Parathyroid adenoma (tissue), 2 donors: ENCODE data around the gene RPL22.

Source experiments
- H2AFZ ChIP-seq: fragments of 300-600 bp; sonication (generic); one replicate; pipeline ENCODE4 v1.7.0; 2017; ENCODE audit warnings: antibody characterized with exemption, mild to moderate bottlenecking
- H3K27ac ChIP-seq: fragments of 300-600 bp; sonication (generic); one replicate; pipeline ENCODE4 v1.7.0; 2017
- H3K27me3 ChIP-seq: fragments of 300-600 bp; sonication (generic); one replicate; pipeline ENCODE4 v1.7.0; 2017; ENCODE audit warnings: low read length; ENCODE audit not compliant: control insufficient read depth, insufficient read depth
- H3K36me3 ChIP-seq: fragments of 300-600 bp; sonication (generic); one replicate; pipeline ENCODE4 v1.7.0; 2017; ENCODE audit warnings: low read length; ENCODE audit not compliant: control insufficient read depth, insufficient read depth
- H3K4me1 ChIP-seq: fragments of 300-600 bp; sonication (generic); one replicate; pipeline ENCODE4 v1.7.0; 2017; ENCODE audit warnings: control low read depth
- H3K4me2 ChIP-seq: fragments of 300-600 bp; sonication (generic); one replicate; pipeline ENCODE4 v1.7.0; 2017; ENCODE audit warnings: low read length
- H3K4me3 ChIP-seq: fragments of 300-600 bp; sonication (generic); one replicate; pipeline ENCODE4 v1.7.0; 2017; ENCODE audit warnings: low read depth, low read length
- H3K79me2 ChIP-seq: fragments of 300-600 bp; sonication (generic); one replicate; pipeline ENCODE4 v1.7.0; 2017; ENCODE audit warnings: control low read depth
- H3K9ac ChIP-seq: fragments of 300-600 bp; sonication (generic); one replicate; pipeline ENCODE4 v1.7.0; 2017; ENCODE audit warnings: mild to moderate bottlenecking
- H3K9me3 ChIP-seq: fragments of 300-600 bp; sonication (generic); one replicate; pipeline ENCODE4 v1.7.0; 2017; ENCODE audit warnings: low read length; ENCODE audit not compliant: control insufficient read depth
- CTCF ChIP-seq: fragments of 300-600 bp; sonication (generic); IDR thresholded peaks from one replicate; pipeline ENCODE4 v1.7.0; 2017; ENCODE audit warnings: antibody characterized with exemption, mild to moderate bottlenecking
- donor health status: primary hyperparathyroidism.

Gene RPL22

GRCh38 chr1:6166655-6167390 lies 32.6 kb downstream of the RPL22 start:
- peaks cover 5% of the 10 kb centered on the region for H3K27me3 ChIP-seq

DNA sequence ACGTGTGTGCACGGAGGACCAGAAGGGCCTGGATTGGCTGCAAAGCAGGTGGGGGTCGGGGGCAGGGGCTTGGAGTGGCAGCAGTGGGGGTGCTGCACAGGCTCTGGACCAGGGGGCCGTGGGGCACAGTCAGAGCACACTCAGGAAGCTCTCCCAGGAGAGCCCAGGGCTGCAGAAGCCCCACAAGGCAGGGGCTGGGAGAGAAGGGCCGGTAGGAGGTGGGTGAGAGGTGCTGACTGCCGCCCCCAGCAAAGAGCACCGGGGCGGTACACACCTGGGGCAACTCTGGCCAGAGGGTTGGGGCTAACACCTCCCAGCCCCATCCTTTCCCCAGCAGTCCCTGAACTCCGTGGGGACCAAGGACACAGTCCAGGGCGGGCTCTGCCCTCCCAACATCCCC lies 33.2 kb downstream of the RPL22 start:
- H2AFZ ChIP-seq, result no peak overlapping the region
- no peak overlapping the region for H3K4me2 ChIP-seq
- no peak overlapping the region for H3K9ac ChIP-seq

More at GRCh38 chr1:6166655-6167390, 32.6 kb downstream of the RPL22 start:
- Histone ChIP-seq H3K4me2 (no peak overlapping the region), H3K9me3 (no peaks in the 10 kb centered on the region), H3K79me2 (no peaks in the 10 kb centered on the region), H3K4me1 (no peaks in the 10 kb centered on the region), H3K9ac (no peak overlapping the region), H3K36me3 (no peaks in the 10 kb centered on the region), H3K27ac (no peak overlapping the region), H3K4me3 (no peak overlapping the region), H2AFZ (no peak overlapping the region)
- no peak for TF ChIP-seq CTCF

DNA sequence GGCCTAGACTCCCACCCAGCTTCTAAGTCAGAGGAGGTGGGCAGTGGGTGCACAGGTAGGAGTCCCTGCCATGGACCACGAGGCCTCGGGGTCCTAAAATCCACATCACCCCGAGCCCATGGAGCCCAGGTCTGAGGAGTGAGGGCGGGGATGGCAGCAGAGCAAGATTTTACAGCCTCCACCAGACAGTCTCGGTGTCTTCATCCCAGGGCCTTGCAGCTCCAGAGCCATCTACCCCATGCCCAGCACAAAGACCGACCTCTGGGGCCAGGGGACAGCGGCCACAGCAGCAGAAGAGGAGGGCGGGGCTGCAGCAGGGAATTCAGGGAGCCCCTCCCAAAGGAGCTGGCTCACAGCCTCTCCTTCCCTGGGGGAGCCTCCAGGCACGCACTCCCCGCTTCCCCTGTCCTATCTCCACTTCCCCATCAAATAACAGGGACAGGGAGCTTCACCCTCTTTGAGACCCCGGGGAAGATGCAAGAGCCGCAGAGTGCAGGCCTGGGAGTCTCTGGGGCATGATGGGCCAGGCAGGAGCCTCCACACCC lies 33.9 kb downstream of the RPL22 start:
- Histone ChIP-seq H3K79me2 (no peaks in the 10 kb centered on the region), H3K4me2 (no peak overlapping the region), H3K9me3 (no peaks in the 10 kb centered on the region), H3K9ac (no peak overlapping the region), H3K36me3 (no peaks in the 10 kb centered on the region), H2AFZ (no peak overlapping the region), H3K27ac (no peak overlapping the region), H3K4me1 (no peaks in the 10 kb centered on the region), H3K4me3 (no peak overlapping the region), H3K27me3 (no peaks in the 10 kb centered on the region)
- no peak for TF ChIP-seq CTCF

More for the DNA sequence above, 33.2 kb downstream of the RPL22 start:
- Histone ChIP-seq H3K4me3 (no peak overlapping the region), H3K36me3 (no peaks in the 10 kb centered on the region), H3K27me3 (peaks cover 4% of the 10 kb centered on the region), H3K79me2 (no peaks in the 10 kb centered on the region), H3K9me3 (no peaks in the 10 kb centered on the region), H3K27ac (no peak overlapping the region), H3K4me1 (no peaks in the 10 kb centered on the region)
- TF ChIP-seq CTCF, result no peak

GRCh38 chr1:6165027-6165426 lies 34.4 kb downstream of the RPL22 start:
- Histone ChIP-seq H3K79me2 (no peaks in the 10 kb centered on the region), H3K4me2 (no peak overlapping the region), H3K4me1 (no peaks in the 10 kb centered on the region), H3K9me3 (no peaks in the 10 kb centered on the region), H3K27me3 (no peaks in the 10 kb centered on the region), H3K4me3 (no peak overlapping the region), H3K36me3 (no peaks in the 10 kb centered on the region), H2AFZ (no peak overlapping the region), H3K27ac (no peak overlapping the region), H3K9ac (no peak overlapping the region)
- TF ChIP-seq CTCF, result no peak
